ENCODE data around the gene XIAP.
A peak's percentile ranks its signal among the peaks of the same experiment; 100 is the strongest.

XIAP gene

DNA sequence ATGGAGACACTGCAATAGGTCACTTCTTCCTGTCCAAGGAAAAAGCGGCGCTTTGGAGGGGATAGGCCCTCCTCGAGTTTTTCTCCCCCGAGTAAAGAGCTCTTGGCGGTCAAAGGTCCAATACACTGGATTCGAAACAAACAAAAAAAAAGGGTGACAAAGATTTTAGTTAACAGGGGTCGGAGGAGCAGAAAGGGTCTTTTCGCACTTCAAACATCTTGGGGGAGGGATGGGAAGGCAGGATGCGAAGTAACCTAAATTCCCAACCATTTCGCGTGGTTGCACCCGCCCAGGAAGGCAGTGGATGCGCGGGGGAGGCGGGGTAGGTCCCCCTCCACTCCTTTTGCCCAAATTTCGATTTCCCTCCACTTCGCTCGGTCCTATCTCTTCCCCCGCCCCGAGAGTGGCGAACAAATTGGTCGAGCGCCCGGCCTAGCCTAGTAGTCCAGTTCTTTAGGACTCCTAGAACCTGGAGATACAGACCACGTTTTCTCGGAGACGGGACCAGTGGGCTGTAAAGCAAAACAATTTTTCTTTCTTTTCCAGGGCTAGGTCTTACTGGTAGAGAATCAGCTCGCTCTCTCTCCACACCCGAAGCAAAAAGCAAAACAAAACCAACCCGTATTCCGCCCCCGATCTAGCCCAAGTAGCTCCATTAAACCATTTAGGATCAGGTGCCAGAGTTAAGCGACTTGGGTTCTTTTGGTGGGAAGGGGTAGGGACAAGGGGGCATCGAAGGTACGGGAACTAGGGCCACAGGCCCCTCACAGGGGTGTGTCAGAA lies 99.6 kb downstream of the XIAP start:
- TF ChIP-seq, protein P1, sequence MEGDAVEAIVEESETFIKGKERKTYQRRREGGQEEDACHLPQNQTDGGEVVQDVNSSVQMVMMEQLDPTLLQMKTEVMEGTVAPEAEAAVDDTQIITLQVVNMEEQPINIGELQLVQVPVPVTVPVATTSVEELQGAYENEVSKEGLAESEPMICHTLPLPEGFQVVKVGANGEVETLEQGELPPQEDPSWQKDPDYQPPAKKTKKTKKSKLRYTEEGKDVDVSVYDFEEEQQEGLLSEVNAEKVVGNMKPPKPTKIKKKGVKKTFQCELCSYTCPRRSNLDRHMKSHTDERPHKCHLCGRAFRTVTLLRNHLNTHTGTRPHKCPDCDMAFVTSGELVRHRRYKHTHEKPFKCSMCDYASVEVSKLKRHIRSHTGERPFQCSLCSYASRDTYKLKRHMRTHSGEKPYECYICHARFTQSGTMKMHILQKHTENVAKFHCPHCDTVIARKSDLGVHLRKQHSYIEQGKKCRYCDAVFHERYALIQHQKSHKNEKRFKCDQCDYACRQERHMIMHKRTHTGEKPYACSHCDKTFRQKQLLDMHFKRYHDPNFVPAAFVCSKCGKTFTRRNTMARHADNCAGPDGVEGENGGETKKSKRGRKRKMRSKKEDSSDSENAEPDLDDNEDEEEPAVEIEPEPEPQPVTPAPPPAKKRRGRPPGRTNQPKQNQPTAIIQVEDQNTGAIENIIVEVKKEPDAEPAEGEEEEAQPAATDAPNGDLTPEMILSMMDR (IDR thresholded peaks at IDR 0.05; ENCODE audit: borderline replicate concordance, insufficient read depth, low read depth, low read length) = no peak
- H3K4me3 ChIP-seq (ENCODE audit: low read depth, low read length) = peak overlapping the region; percentile 79

DNA sequence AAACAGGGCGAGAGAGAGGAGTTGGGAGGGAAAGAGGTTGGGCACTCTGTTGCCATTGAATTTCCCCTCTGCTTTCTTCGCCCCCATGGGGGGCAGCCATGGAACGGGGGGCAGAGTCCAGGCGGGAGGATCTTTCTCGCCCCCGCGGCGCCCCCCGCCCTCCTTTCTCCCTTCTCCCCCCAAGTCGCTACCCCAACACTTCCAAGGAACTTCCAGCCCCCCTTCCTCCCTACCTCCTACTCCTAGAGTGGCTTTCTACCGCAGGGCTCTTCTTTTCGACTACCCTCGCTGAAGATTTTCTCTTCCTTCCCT lies 101.1 kb downstream of the XIAP start:
- peak overlapping the region; percentile 77 for H3K4me3 ChIP-seq (ENCODE audit: low read depth, low read length)
- TF ChIP-seq, protein P1 (IDR thresholded peaks at IDR 0.05; ENCODE audit: borderline replicate concordance, insufficient read depth, low read depth, low read length) = no peak

DNA sequence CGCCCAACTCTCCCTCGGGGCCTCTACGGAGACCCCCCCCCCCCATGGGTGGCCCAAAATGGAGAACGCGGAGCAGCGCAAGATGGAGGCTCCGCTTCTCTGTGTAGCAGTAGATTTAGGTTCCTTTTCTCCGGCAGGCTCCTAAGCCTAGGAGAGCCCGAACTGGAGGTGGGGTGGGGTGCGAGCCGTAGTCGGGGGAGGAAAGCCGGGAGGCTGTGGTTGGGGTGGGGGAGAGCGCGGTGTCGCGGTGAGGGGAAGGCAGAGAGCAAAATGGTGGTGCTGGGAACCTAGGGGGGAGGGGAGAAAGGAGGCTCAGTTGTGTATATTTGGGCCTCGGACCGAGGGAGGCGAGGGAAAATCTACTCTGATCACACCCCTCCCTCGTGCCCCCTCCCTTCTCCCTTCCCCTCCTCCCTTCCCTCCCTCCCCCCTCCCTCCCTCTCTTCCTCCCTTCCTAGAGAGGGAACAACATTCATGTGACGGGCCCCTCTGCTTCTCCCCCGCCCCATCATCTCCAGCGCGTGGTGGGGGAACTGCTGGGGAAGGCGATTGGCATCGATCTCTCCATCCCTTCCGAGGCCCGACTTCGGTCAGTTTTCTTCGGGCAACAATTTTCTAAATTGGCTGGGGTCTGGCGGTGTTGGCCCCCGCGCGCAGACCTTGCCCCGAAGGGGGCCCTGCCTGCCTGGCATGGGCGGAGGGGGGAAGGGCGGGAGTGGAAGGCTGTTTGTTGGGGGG lies 101.6 kb downstream of the XIAP start, which contains the start of gene STAG2:
STAG2 (plus strand) TSS at position 439 of the 738 bp plus-strand sequence. CDS start 60,922 bp downstream, outside the sequence.
- TF ChIP-seq, protein P1 (IDR thresholded peaks at IDR 0.05; ENCODE audit: borderline replicate concordance, insufficient read depth, low read depth, low read length) = no peak

DNA sequence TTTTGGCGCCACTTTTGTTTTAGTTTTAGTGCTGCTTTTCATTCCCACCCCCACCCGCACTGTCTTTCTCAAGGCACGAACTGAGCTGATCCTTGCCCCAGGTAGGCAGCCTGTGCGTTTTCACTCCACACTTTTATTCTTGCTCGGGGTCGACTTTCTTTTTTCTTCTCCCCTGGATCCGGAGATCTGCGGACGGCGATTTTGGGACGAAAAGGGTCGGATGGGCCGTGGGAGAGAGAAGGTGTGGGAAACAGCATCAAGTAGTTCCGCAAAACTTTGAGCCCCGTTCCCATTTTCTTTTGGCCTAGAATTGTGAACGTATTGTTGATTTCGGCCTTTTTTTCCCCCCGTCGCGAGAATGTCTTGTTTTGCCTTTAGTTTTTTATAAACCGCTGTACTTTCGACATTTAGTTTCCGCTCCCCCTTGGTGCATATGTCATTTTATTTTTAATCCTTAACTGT lies 102.2 kb downstream of the XIAP start:
- peak overlapping the region; percentile 77 for H3K4me3 ChIP-seq (ENCODE audit: low read depth, low read length)
- TF ChIP-seq, protein P1 (IDR thresholded peaks at IDR 0.05; ENCODE audit: borderline replicate concordance, insufficient read depth, low read depth, low read length) = no peak

More for the DNA sequence above, 101.6 kb downstream of the XIAP start, which contains the start of gene STAG2:
- peak within 1 kb of the TSS; percentile 77 for H3K4me3 ChIP-seq (ENCODE audit: low read depth, low read length)

- H3K4me3 ChIP-seq (ENCODE audit: low read depth, low read length) = peak overlapping the region; percentile 77
Observed at GRCh38 chrX:123962794-123963373, 103.0 kb downstream of the XIAP start.

More at GRCh38 chrX:123962794-123963373, 103.0 kb downstream of the XIAP start:
- TF ChIP-seq, protein P1 (IDR thresholded peaks at IDR 0.05; ENCODE audit: borderline replicate concordance, insufficient read depth, low read depth, low read length) = no peak
